NT2/D1 (cell line): ENCODE results near the gene SYNPO.

Source experiments
- DNase-seq: peaks from one replicate; pipeline ENCODE4 v3.0.0-alpha.2; 2011; ENCODE audit warnings: low read depth, low spot score
- H3K27me3 ChIP-seq: 2 replicates; pipeline ENCODE4 v1.6.0; 2011; ENCODE audit warnings: mild to moderate bottlenecking; ENCODE audit not compliant: insufficient read length, insufficient read depth
- H3K36me3 ChIP-seq: 2 replicates; pipeline ENCODE4 v1.6.1; 2011; ENCODE audit warnings: mild to moderate bottlenecking, low read length, mixed read lengths; ENCODE audit not compliant: insufficient read depth, insufficient read length
- H3K4me1 ChIP-seq: 2 replicates; pipeline ENCODE4 v1.5.1; 2011; ENCODE audit not compliant: insufficient read depth, insufficient read length
- H3K4me3 ChIP-seq: 2 replicates; pipeline ENCODE4 v1.5.1; 2011; ENCODE audit warnings: low read depth; ENCODE audit not compliant: insufficient read length
- H3K9ac ChIP-seq: 2 replicates; pipeline ENCODE4 v1.6.0; 2011; ENCODE audit warnings: low read depth; ENCODE audit not compliant: insufficient read length
- H3K9me3 ChIP-seq: 2 replicates; pipeline ENCODE4 v1.5.1; 2011; ENCODE audit warnings: mild to moderate bottlenecking, low read length; ENCODE audit not compliant: insufficient read depth
- SUZ12 ChIP-seq: IDR thresholded peaks from 2 replicates; pipeline ENCODE4 v1.6.1; 2011; ENCODE audit not compliant: insufficient read length, insufficient read depth; ENCODE audit errors: extremely low read depth
- YY1 ChIP-seq: IDR thresholded peaks from 2 replicates; pipeline ENCODE4 v1.6.1; 2011; ENCODE audit not compliant: insufficient read length, insufficient read depth
- ZNF274 ChIP-seq: IDR thresholded peaks from 2 replicates; pipeline ENCODE4 v1.6.1; 2011; ENCODE audit warnings: mild to moderate bottlenecking, low read depth, low read length

SYNPO gene

GRCh38 chr5:150663936-150664335 is 23.5 kb downstream of the SYNPO start:
- Histone ChIP-seq H3K4me3 (no peak overlapping the region), H3K9me3 (no peaks in the 10 kb centered on the region), H3K9ac (no peak overlapping the region), H3K4me1 (peaks cover 13% of the 10 kb centered on the region), H3K27me3 (no peaks in the 10 kb centered on the region), H3K36me3 (peaks cover 11% of the 10 kb centered on the region)
- no peak for DNase-seq
- TF ChIP-seq SUZ12, result no peak
- TF ChIP-seq ZNF274, result no peak
- no peak for TF ChIP-seq YY1

- no peaks in the 10 kb centered on the region for H3K27me3 ChIP-seq
- H3K36me3 ChIP-seq, result peaks cover 11% of the 10 kb centered on the region
- no peaks in the 10 kb centered on the region for H3K9me3 ChIP-seq
- DNase-seq, result no peak
- H3K9ac ChIP-seq, result no peak overlapping the region
- no peak overlapping the region for H3K4me3 ChIP-seq
- TF ChIP-seq SUZ12 (no peak), YY1 (no peak), ZNF274 (no peak)
- H3K4me1 ChIP-seq, result peaks cover 12% of the 10 kb centered on the region
These were observed 24.6 kb downstream of the SYNPO start for GRCh38 chr5:150665044-150665443.

DNA sequence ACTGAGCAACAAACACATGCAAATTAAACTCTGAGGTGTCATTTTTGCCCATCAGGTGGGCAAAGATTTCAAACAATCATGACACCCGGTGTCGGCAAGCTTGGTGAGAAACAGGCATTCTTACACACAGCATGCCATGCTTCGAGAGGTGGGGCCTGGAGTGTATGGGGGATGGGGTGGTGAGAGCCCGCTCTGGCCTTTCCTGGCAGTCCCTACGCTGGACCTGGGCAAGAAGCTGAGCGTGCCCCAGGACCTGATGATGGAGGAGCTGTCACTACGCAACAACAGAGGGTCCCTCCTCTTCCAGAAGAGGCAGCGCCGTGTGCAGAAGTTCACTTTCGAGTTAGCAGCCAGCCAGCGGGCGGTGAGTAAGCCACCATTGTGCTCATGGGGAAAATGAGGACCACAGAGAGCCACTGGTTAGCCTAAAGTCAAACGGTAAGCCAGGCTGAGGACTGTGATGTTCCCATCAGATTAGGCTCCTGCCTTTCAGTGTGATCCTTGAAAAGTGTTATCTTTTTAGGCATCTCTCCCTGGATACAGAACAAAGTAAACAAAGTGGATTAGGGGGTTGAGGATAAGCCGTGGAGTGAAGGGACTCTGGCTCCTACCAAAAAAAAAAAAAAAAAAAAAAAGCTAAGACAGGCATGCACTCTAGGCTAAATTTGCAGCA is 30.0 kb downstream of the SYNPO start:
- Histone ChIP-seq H3K36me3 (peaks cover 16% of the 10 kb centered on the region), H3K4me3 (no peak overlapping the region), H3K27me3 (no peaks in the 10 kb centered on the region), H3K9ac (no peak overlapping the region), H3K4me1 (peaks cover 13% of the 10 kb centered on the region), H3K9me3 (no peaks in the 10 kb centered on the region)
- TF ChIP-seq ZNF274 (no peak), YY1 (no peak), SUZ12 (no peak)
- DNase-seq, result no peak

DNA sequence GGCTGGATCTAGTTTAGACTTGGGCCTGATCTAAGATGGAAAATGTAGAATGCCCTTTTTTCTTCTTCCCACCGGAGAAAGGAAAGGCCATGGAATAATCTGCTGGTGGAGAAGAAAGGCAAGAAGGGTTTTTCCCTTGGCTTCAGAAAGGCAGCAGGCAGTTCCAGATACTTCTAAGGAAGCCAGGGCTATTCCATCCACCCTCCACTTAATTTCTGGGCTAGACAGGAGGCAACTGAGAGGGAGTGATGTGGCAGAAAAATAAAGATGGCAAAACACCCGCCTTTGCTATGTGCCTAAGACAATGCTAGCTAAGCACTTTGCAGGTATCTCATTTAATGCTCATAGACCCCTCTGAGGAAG is 30.5 kb downstream of the SYNPO start:
- TF ChIP-seq YY1 (no peak), SUZ12 (no peak), ZNF274 (no peak)
- H3K36me3 ChIP-seq, result peaks cover 21% of the 10 kb centered on the region
- peak overlapping the region; percentile 96 for H3K9ac ChIP-seq
- H3K4me1 ChIP-seq, result peaks cover 13% of the 10 kb centered on the region
- DNase-seq, result no peak
- H3K9me3 ChIP-seq, result no peaks in the 10 kb centered on the region
- H3K27me3 ChIP-seq, result no peaks in the 10 kb centered on the region
- peak overlapping the region; percentile 85 for H3K4me3 ChIP-seq

- peak overlapping the region; percentile 96 for H3K9ac ChIP-seq
- DNase-seq, result no peak
- TF ChIP-seq SUZ12 (no peak), ZNF274 (no peak), YY1 (no peak)
These were observed 31.2 kb downstream of the SYNPO start for GRCh38 chr5:150671509-150672236.

GRCh38 chr5:150672237-150672883 is 31.9 kb downstream of the SYNPO start:
- no peaks in the 10 kb centered on the region for H3K9me3 ChIP-seq
- peak overlapping the region; percentile 96 for H3K9ac ChIP-seq
- peaks cover 32% of the 10 kb centered on the region for H3K36me3 ChIP-seq
- peak overlapping the region; percentile 85 for H3K4me3 ChIP-seq
- TF ChIP-seq YY1 (no peak), SUZ12 (no peak), ZNF274 (no peak)
- DNase-seq, result no peak
- H3K27me3 ChIP-seq, result no peaks in the 10 kb centered on the region
- peaks cover 13% of the 10 kb centered on the region for H3K4me1 ChIP-seq

More at GRCh38 chr5:150671509-150672236, 31.2 kb downstream of the SYNPO start:
- Histone ChIP-seq H3K9me3 (no peaks in the 10 kb centered on the region), H3K36me3 (peaks cover 25% of the 10 kb centered on the region), H3K4me1 (peaks cover 13% of the 10 kb centered on the region), H3K4me3 (peak overlapping the region; percentile 85), H3K27me3 (no peaks in the 10 kb centered on the region)

DNA sequence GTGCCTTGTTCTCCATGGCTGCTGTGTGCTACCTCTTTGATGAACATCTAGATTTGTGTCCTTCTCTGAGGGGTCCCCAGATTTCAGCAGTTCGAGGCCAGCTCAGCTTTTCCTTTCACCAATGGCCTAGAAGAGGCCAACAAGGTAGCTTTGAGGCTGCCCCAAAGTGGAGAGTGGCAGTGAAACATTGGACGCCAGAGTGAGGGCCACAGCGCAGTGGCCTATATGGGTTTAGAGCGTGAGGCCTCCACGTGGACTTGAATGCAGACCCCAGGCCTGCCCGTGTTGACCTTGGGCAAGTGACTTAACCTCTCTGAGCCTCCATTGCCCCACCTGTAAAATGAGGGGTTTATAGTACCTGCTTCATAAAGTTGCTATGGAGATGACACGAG is 32.4 kb downstream of the SYNPO start:
- Histone ChIP-seq H3K9me3 (no peaks in the 10 kb centered on the region), H3K27me3 (no peaks in the 10 kb centered on the region), H3K9ac (peak overlapping the region; percentile 96), H3K36me3 (peaks cover 37% of the 10 kb centered on the region), H3K4me3 (peak overlapping the region; percentile 85), H3K4me1 (peaks cover 13% of the 10 kb centered on the region)
- no peak for DNase-seq
- TF ChIP-seq ZNF274 (no peak), YY1 (no peak), SUZ12 (no peak)
